ENCODE data around the gene SLC39A3.

- TF ChIP-seq POLR2AphosphoS5 (IDR thresholded peaks at IDR 0.05; ENCODE audit: borderline replicate concordance, low read depth, low read length) (no peak), EZH2 (IDR thresholded peaks at IDR 0.05) (no peak)
Measured at GRCh38 chr19:2755448-2755705, 15.6 kb upstream of the SLC39A3 start.

Measured in SK-N-MC (cell line).